CD4-positive, alpha-beta T cell (primary cell): Measurements from ENCODE around the gene FHDC1. TPM values are rescaled to one million over a fixed set of nuclear protein-coding genes. Genes with fewer than 3 reads are reported as not detected.

Experiments used
- ATAC-seq: fragments of 200-7000 bp; cut with Tn5 transposase; one replicate; pipeline ENCODE4 v1.10.0; 2022; ENCODE audit warnings: mild to moderate bottlenecking; ENCODE audit not compliant: poor library complexity
- CTCF ChIA-PET: fragments of 350-600 bp; sonication (Branson Sonifier 250); formaldehyde crosslinking; loops from one replicate; lab custom pipeline; 2021; ENCODE audit warnings: antibody characterized with exemption, inconsistent platforms; lab: Charles Lee
- POLR2A ChIA-PET: fragments of 350-600 bp; sonication (Branson Sonifier 250); formaldehyde crosslinking; loops from one replicate; lab custom pipeline; 2021; ENCODE audit warnings: antibody characterized with exemption, inconsistent platforms; lab: Charles Lee
- DNase-seq, 14 experiments: peaks; one replicate each; pipeline ENCODE4 v3.0.0-alpha.2; 2013 to 2020; ENCODE audit warnings: mixed read lengths in 2 of 14
- H3K27ac ChIP-seq, 2 donors: one replicate each; pipeline versions ENCODE4 v1.5.1 to v1.7.0; 2013; ENCODE audit warnings: low read length in 2 of 2, low read depth in 1 of 2, mild to moderate bottlenecking in 1 of 2
- H3K27me3 ChIP-seq, 2 experiments: 1 replicate in 1 of 2; 2 replicates in 1 of 2; pipeline versions ENCODE4 v1.6.1 to v1.7.0; 2013; ENCODE audit warnings: low read length in 2 of 2, control low read depth in 1 of 2, mild to moderate bottlenecking in 1 of 2, moderate library complexity in 1 of 2; ENCODE audit not compliant: insufficient read depth in 2 of 2, control insufficient read depth in 1 of 2
- H3K36me3 ChIP-seq: one replicate; pipeline ENCODE4 v1.6.1; 2013; ENCODE audit warnings: low read length, control low read depth; ENCODE audit not compliant: insufficient read depth
- H3K4me1 ChIP-seq: one replicate; pipeline ENCODE4 v1.6.1; 2013; ENCODE audit warnings: low read length, control low read depth; ENCODE audit not compliant: insufficient read depth
- H3K4me3 ChIP-seq: one replicate; pipeline ENCODE4 v1.5.1; 2013; ENCODE audit warnings: mild to moderate bottlenecking, low read length, moderate library complexity
- H3K9me3 ChIP-seq, 2 experiments: 1 replicate in 1 of 2; 2 replicates in 1 of 2; pipeline versions ENCODE4 v1.6.1 to v1.7.0; 2013; ENCODE audit warnings: low read length in 2 of 2, mild to moderate bottlenecking in 2 of 2, control low read depth in 1 of 2, moderate library complexity in 1 of 2; ENCODE audit not compliant: control insufficient read depth in 1 of 2, insufficient read depth in 1 of 2
- H3K27ac Mint-ChIP-seq: one replicate; pipeline ENCODE4 v1.8.0; 2020; ENCODE audit warnings: mixed read lengths
- H3K27me3 Mint-ChIP-seq: one replicate; pipeline ENCODE4 v1.8.0; 2021; ENCODE audit warnings: mixed read lengths
- H3K36me3 Mint-ChIP-seq: one replicate; pipeline ENCODE4 v1.8.0; 2021; ENCODE audit warnings: low read depth, mixed read lengths
- H3K4me1 Mint-ChIP-seq: one replicate; pipeline ENCODE4 v1.8.0; 2021; ENCODE audit warnings: low read depth, mixed read lengths
- H3K4me3 Mint-ChIP-seq: one replicate; pipeline ENCODE4 v1.8.0; 2020; ENCODE audit warnings: mild to moderate bottlenecking, mixed read lengths
- H3K9me3 Mint-ChIP-seq: one replicate; pipeline ENCODE4 v1.8.0; 2020; ENCODE audit warnings: mixed read lengths
- CTCF ChIP-seq: fragments of 200-600 bp; IDR thresholded peaks from one replicate; pipeline ENCODE4 v1.8.0; 2022; ENCODE audit warnings: antibody characterized with exemption, mild to moderate bottlenecking
- intact Hi-C, 2 experiments: fragments of 100-400 bp; cut with DNase I in 1 of 2; cut with micrococcal nuclease in 1 of 2; formaldehyde crosslinking; loops; one replicate each; pipeline versions ENCODE4 v1.15.1 to v1.9.0; 2023 to 2025; cut with DNase I, micrococcal nuclease
- total RNA-seq, 174 experiments: library from RNA in 2 of 174; stranded (reverse) in 2 of 174; gene quantifications; one replicate each; pipeline ENCODE4 v1.2.3 and lab custom pipeline; 2021 to 2026

FHDC1 gene
- total RNA-seq, 2 experiments from 2014 or later, result 0.03 TPM; not detected in 1

- Histone ChIP-seq H3K4me3 (no peak overlapping the region), H3K9me3 (no peaks in the 10 kb centered on the region), H3K36me3 (no peaks in the 10 kb centered on the region), H3K4me1 (peaks cover 3% of the 10 kb centered on the region), H3K27me3 (no peaks in the 10 kb centered on the region), H3K27ac (no peak overlapping the region)
- H3K36me3 Mint-ChIP-seq, result no peaks in the 10 kb centered on the region
- H3K4me3 Mint-ChIP-seq, result no peak overlapping the region
- DNase-seq, result no peak
- no peak for ATAC-seq
- ChIA-PET CTCF (no interaction called here), POLR2A (no interaction called here)
- H3K9me3 Mint-ChIP-seq, result no peaks in the 10 kb centered on the region
- H3K27ac Mint-ChIP-seq, result no peak overlapping the region
- no peaks in the 10 kb centered on the region for H3K4me1 Mint-ChIP-seq
- TF ChIP-seq CTCF, result no peak
- H3K27me3 Mint-ChIP-seq, result no peaks in the 10 kb centered on the region
- intact Hi-C loops, result no loop called here
Observed at GRCh38 chr4:153021276-153021675, 85.2 kb downstream of the FHDC1 start.

- Histone ChIP-seq H3K36me3 (no peaks in the 10 kb centered on the region), H3K4me1 (peaks cover 3% of the 10 kb centered on the region), H3K9me3 (no peaks in the 10 kb centered on the region), H3K4me3 (no peak overlapping the region), H3K27ac (no peak overlapping the region), H3K27me3 (no peaks in the 10 kb centered on the region)
- ATAC-seq (no peak), DNase-seq (no peak)
- no peaks in the 10 kb centered on the region for H3K4me1 Mint-ChIP-seq
- no peak overlapping the region for H3K27ac Mint-ChIP-seq
- intact Hi-C loops, result no loop called here
- H3K36me3 Mint-ChIP-seq, result no peaks in the 10 kb centered on the region
- ChIA-PET CTCF (no interaction called here), POLR2A (no interaction called here)
- H3K27me3 Mint-ChIP-seq, result no peaks in the 10 kb centered on the region
- H3K9me3 Mint-ChIP-seq, result no peaks in the 10 kb centered on the region
- no peak overlapping the region for H3K4me3 Mint-ChIP-seq
- TF ChIP-seq CTCF, result no peak
Observed at GRCh38 chr4:153022241-153022715, 86.2 kb downstream of the FHDC1 start.

GRCh38 chr4:153023139-153023538, 87.0 kb downstream of the FHDC1 start:
- intact Hi-C loops, result no loop called here
- CTCF ChIA-PET, result no interaction called here
- H3K4me1 Mint-ChIP-seq, result no peaks in the 10 kb centered on the region
- no peak for DNase-seq
- H3K27me3 ChIP-seq, result no peaks in the 10 kb centered on the region
- ATAC-seq, result no peak
- H3K9me3 ChIP-seq, result peaks cover 0 to 2% of the 10 kb centered on the region in 2 experiments
- POLR2A ChIA-PET, result no interaction called here
- no peak overlapping the region for H3K4me3 Mint-ChIP-seq
- H3K27ac ChIP-seq, result no peak overlapping the region
- no peak for TF ChIP-seq CTCF
- peaks cover 3% of the 10 kb centered on the region for H3K4me1 ChIP-seq
- H3K36me3 Mint-ChIP-seq, result no peaks in the 10 kb centered on the region
- H3K9me3 Mint-ChIP-seq, result no peaks in the 10 kb centered on the region
- no peak overlapping the region for H3K4me3 ChIP-seq
- H3K27me3 Mint-ChIP-seq, result no peaks in the 10 kb centered on the region
- H3K36me3 ChIP-seq, result no peaks in the 10 kb centered on the region
- H3K27ac Mint-ChIP-seq, result no peak overlapping the region
